Muscle of arm (tissue), 12 donors: ENCODE results near the gene NTNG1. TPM values are rescaled to one million over a fixed set of nuclear protein-coding genes. Genes with fewer than 3 reads are reported as not detected.

Experiments used
- DNase-seq: peaks from one replicate; pipeline ENCODE4 v3.0.0-alpha.2; 2013
- polyA plus RNA-seq, 12 donors: library from polyadenylated mRNA; unstranded; fragments of 120-200 nt; gene quantifications; one replicate each; pipeline ENCODE4 v1.2.1, GENCODE V29; 2013; ENCODE audit not compliant: insufficient read length in 12 of 12

Gene NTNG1
- polyA plus RNA-seq, 12 donors: 8.5 to 29.7 (median 14.4) TPM; not detected in 1

- no peak for DNase-seq
Measured at GRCh38 chr1:107501081-107501605, 360.3 kb downstream of the NTNG1 start.

GRCh38 chr1:107510347-107510746, 369.5 kb downstream of the NTNG1 start:
- no peak for DNase-seq

GRCh38 chr1:107512836-107513235, 372.0 kb downstream of the NTNG1 start:
- DNase-seq: no peak

GRCh38 chr1:107514841-107515240, 374.0 kb downstream of the NTNG1 start:
- no peak for DNase-seq

- DNase-seq: no peak
Measured at GRCh38 chr1:107515702-107516101, 374.9 kb downstream of the NTNG1 start.

- DNase-seq: no peak
Measured at GRCh38 chr1:107523061-107523460, 382.2 kb downstream of the NTNG1 start.

GRCh38 chr1:107523736-107524135, 382.9 kb downstream of the NTNG1 start:
- no peak for DNase-seq

- DNase-seq: no peak
Measured at GRCh38 chr1:107524301-107524700, 383.5 kb downstream of the NTNG1 start.

GRCh38 chr1:107525145-107525544, 384.3 kb downstream of the NTNG1 start:
- DNase-seq: no peak

GRCh38 chr1:107525961-107526360, 385.1 kb downstream of the NTNG1 start:
- DNase-seq: no peak

GRCh38 chr1:107526524-107527198, 385.8 kb downstream of the NTNG1 start:
- no peak for DNase-seq

- DNase-seq: peak; percentile 58
Measured at GRCh38 chr1:107529511-107530149, 388.8 kb downstream of the NTNG1 start.

GRCh38 chr1:107530543-107530942, 389.7 kb downstream of the NTNG1 start:
- DNase-seq: no peak

- no peak for DNase-seq
Measured at GRCh38 chr1:107531065-107531908, 390.4 kb downstream of the NTNG1 start.

- DNase-seq: no peak
Measured at GRCh38 chr1:107532318-107532717, 391.5 kb downstream of the NTNG1 start.

Other genes starting within 250 kb of the NTNG1 start
- 10 to 100 TPM in 11 of 12 donors, not detected in 1; 14.7 to 28.0 (median 19.1) TPM for gene PRMT6, start 84.4 kb upstream of the NTNG1 start, polyA plus RNA-seq